Natural killer cell (primary cell): Measurements from ENCODE around the gene PAK6. TPM values are rescaled to one million over a fixed set of nuclear protein-coding genes. Genes with fewer than 3 reads are reported as not detected.

Experiments used
- ATAC-seq, 3 donors: fragments of 150-1000 bp in 2 of 3; fragments of 200-7000 bp in 1 of 3; cut with Tn5 transposase; 1 replicate in 1 of 3; 2 replicates in 2 of 3; pipeline ENCODE4 v1.10.0; 2021; ENCODE audit warnings: mild to moderate bottlenecking in 2 of 3, moderate library complexity in 2 of 3
- DNase-seq, 2 donors: peaks; one replicate each; pipeline versions ENCODE4 v3.0.0 to v3.0.0-alpha.2; 2013 to 2021; ENCODE audit warnings: mixed read lengths in 1 of 2
- H3K27ac ChIP-seq: one replicate; pipeline ENCODE4 v1.5.1; 2013; ENCODE audit warnings: mild to moderate bottlenecking, low read length
- H3K27me3 ChIP-seq: one replicate; pipeline ENCODE4 v1.6.1; 2013; ENCODE audit warnings: low read length; ENCODE audit not compliant: control insufficient read depth, insufficient read depth
- H3K36me3 ChIP-seq: one replicate; pipeline ENCODE4 v1.6.1; 2013; ENCODE audit warnings: low read length; ENCODE audit not compliant: control insufficient read depth, insufficient read depth
- H3K4me1 ChIP-seq: one replicate; pipeline ENCODE4 v1.6.1; 2013; ENCODE audit warnings: low read length; ENCODE audit not compliant: control insufficient read depth, insufficient read depth
- H3K4me3 ChIP-seq: one replicate; pipeline ENCODE4 v1.5.1; 2013; ENCODE audit warnings: low read length
- H3K9me3 ChIP-seq: one replicate; pipeline ENCODE4 v1.6.1; 2013; ENCODE audit warnings: low read length; ENCODE audit not compliant: control insufficient read depth, insufficient read depth
- H3K27ac Mint-ChIP-seq, 2 donors: one replicate each; pipeline ENCODE4 v1.8.0; 2022; ENCODE audit warnings: mild to moderate bottlenecking in 2 of 2, mixed read lengths in 2 of 2, moderate library complexity in 1 of 2
- H3K27me3 Mint-ChIP-seq, 2 donors: one replicate each; pipeline ENCODE4 v1.8.0; 2022; ENCODE audit warnings: low read depth in 2 of 2, mixed read lengths in 2 of 2
- H3K36me3 Mint-ChIP-seq: one replicate; pipeline ENCODE4 v1.8.0; 2022; ENCODE audit warnings: mixed read lengths
- H3K4me1 Mint-ChIP-seq, 2 donors: one replicate each; pipeline ENCODE4 v1.8.0; 2022; ENCODE audit warnings: mixed read lengths in 2 of 2
- H3K4me3 Mint-ChIP-seq: one replicate; pipeline ENCODE4 v1.8.0; 2022; ENCODE audit warnings: mild to moderate bottlenecking, moderate library complexity, mixed read lengths
- H3K9me3 Mint-ChIP-seq, 2 donors: one replicate each; pipeline ENCODE4 v1.8.0; 2022; ENCODE audit warnings: mixed read lengths in 2 of 2
- whole genome bisulfite sequencing: methylation state at CpG from one replicate; pipeline ENCODE4 v1.1.7; 2013; ENCODE audit warnings: missing lambda C conversion rate; ENCODE audit not compliant: insufficient coverage; 5-methylcytosine and 5-hydroxymethylcytosine counted together
- intact Hi-C: fragments of 100-400 bp; cut with micrococcal nuclease; formaldehyde crosslinking; loops from one replicate; pipeline ENCODE4 v1.14.2; 2022
- total RNA-seq, 4 donors: library from RNA; stranded (reverse); fragments of 120-200 nt in 1 of 4; gene quantifications; one replicate each; pipeline versions ENCODE4 v1.2.3 to v1.2.4, GENCODE V29; 2013 to 2022
- TF ChIP-seq, protein P1 (sequence below): fragments of 200-600 bp; IDR thresholded peaks from one replicate; pipeline ENCODE4 v1.8.0; 2022; ENCODE audit warnings: antibody characterized with exemption

PAK6 gene
- total RNA-seq, 3 donors from 2014 or later (not counting 1 experiment from before 2014, with no cell fraction given): 7.6 to 10.9 (median 7.9) TPM

DNA sequence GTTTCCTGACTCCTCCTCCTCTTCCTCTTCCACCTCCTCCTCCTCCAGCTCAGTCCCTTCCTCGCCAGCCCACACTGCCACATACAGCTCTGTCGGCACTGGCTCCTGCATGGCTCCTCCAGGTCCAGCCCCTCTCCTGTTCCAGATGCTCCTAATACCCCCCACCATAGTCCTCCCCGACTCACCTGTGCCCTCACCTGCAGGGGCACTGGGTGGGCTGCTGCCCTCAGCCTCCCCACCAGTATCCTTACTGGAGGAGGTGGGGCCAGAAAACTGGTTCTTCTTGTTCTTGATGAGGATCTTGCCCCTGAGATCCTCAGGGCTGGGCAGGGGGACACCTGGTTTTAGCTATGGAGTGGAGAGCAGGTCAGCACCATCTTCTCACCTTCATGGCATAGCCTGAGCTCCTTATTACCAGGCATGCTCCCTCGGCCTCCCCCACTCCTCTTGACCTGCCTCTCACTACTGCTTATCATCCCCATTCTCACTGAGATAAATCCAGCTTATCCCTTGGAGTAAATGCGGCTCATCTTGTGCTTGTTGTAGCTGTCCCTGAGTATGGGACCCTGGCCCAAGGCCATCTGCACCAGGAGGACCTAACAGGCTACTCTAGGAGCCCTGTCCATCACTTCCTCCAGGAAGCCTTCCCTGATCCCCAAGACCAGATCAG is 57.8 kb downstream of the PAK6 start:
- Histone ChIP-seq H3K9me3 (no peaks in the 10 kb centered on the region), H3K27me3 (no peaks in the 10 kb centered on the region), H3K4me3 (no peak overlapping the region), H3K4me1 (no peaks in the 10 kb centered on the region), H3K27ac (no peak overlapping the region), H3K36me3 (peaks cover 94% of the 10 kb centered on the region)
- 89% methylated on average over 5 of the region's 5 CpGs for WGBS
- TF ChIP-seq, protein P1, sequence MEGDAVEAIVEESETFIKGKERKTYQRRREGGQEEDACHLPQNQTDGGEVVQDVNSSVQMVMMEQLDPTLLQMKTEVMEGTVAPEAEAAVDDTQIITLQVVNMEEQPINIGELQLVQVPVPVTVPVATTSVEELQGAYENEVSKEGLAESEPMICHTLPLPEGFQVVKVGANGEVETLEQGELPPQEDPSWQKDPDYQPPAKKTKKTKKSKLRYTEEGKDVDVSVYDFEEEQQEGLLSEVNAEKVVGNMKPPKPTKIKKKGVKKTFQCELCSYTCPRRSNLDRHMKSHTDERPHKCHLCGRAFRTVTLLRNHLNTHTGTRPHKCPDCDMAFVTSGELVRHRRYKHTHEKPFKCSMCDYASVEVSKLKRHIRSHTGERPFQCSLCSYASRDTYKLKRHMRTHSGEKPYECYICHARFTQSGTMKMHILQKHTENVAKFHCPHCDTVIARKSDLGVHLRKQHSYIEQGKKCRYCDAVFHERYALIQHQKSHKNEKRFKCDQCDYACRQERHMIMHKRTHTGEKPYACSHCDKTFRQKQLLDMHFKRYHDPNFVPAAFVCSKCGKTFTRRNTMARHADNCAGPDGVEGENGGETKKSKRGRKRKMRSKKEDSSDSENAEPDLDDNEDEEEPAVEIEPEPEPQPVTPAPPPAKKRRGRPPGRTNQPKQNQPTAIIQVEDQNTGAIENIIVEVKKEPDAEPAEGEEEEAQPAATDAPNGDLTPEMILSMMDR: no peak
- peaks cover 7 to 19% of the 10 kb centered on the region in 2 donors for H3K4me1 Mint-ChIP-seq
- peaks cover 8% of the 10 kb centered on the region for H3K36me3 Mint-ChIP-seq
- no peak overlapping the region for H3K27ac Mint-ChIP-seq
- no peaks in the 10 kb centered on the region for H3K27me3 Mint-ChIP-seq
- ATAC-seq (no peak), DNase-seq (no peak)
- intact Hi-C loops: no loop called here
- no peaks in the 10 kb centered on the region for H3K9me3 Mint-ChIP-seq
- no peak overlapping the region for H3K4me3 Mint-ChIP-seq

DNA sequence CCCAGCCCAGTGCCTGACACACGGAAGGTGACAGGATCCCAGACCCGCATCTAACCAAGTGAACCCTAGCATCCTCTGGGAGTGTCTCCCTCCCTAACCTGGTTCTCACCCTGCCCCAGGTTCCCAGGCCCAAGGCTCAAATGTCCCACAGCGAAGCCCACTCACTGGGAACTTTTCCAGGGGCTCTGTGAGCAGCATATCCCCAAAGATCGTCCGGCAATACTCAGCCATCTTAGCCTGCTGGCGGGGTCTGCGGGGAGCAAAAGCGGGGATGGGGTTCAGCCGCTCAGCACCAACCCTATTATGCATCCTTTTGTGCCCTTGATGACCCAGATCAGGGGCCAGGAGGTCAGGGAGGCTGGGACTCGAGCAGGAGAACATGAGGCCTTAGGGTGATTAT is 58.5 kb downstream of the PAK6 start:
- H3K27me3 ChIP-seq: no peaks in the 10 kb centered on the region
- H3K36me3 ChIP-seq: peaks cover 93% of the 10 kb centered on the region
- H3K4me1 Mint-ChIP-seq: peaks cover 7 to 19% of the 10 kb centered on the region in 2 donors
- H3K4me3 Mint-ChIP-seq: no peak overlapping the region
- no peaks in the 10 kb centered on the region for H3K4me1 ChIP-seq
- no peak for ATAC-seq
- intact Hi-C loops: no loop called here
- no peaks in the 10 kb centered on the region for H3K9me3 Mint-ChIP-seq
- H3K27ac ChIP-seq: no peak overlapping the region
- H3K36me3 Mint-ChIP-seq: peaks cover 8% of the 10 kb centered on the region
- no peak overlapping the region for H3K4me3 ChIP-seq
- H3K27ac Mint-ChIP-seq: no peak overlapping the region
- DNase-seq: no peak
- TF ChIP-seq, protein P1: no peak
- no peaks in the 10 kb centered on the region for H3K27me3 Mint-ChIP-seq
- no peaks in the 10 kb centered on the region for H3K9me3 ChIP-seq
- WGBS: 98% methylated on average over 10 of the region's 10 CpGs

DNA sequence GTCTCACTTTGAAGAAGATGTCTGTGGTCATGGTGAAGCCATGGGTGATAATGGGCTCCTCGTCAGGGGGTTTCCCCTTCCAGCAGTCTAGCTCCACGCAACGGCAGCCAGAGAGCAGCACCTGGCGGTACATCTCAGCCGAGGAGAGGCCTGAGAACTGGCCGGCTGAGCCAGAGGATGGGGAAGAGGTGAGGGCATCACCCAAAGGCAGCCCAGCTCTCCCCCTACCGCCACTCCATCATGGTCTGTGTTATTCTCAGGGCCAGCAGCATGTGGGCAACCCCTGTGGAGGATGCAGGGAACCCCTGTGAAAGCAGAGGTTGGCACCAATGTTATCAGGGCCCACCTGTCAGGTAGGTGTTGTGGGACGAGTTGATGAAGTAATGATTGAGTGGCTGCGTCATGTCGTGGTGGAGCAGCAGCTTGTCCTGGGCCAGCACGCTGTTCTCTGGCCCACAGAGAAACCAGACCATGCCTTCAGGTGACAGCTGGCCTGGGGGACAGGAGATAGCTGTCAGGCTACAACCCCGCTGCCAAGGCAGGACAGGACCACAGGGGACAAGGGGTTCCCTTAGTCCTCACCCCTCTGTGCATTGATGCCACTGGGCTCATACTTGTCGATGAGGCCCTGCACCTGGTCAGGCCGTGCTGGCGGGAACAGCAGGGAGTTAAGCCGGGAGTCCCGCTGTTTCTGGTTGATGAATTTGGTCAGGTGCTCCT is 59.5 kb downstream of the PAK6 start:
- no peaks in the 10 kb centered on the region for H3K27me3 ChIP-seq
- Mint-ChIP-seq H3K36me3 (peaks cover 8% of the 10 kb centered on the region), H3K27ac (no peak overlapping the region), H3K27me3 (no peaks in the 10 kb centered on the region), H3K9me3 (no peaks in the 10 kb centered on the region), H3K4me1 (peaks cover 9 to 20% of the 10 kb centered on the region in 2 donors), H3K4me3 (no peak overlapping the region)
- H3K27ac ChIP-seq: no peak overlapping the region
- intact Hi-C loops: no loop called here
- DNase-seq (no peak), ATAC-seq (no peak)
- no peak overlapping the region for H3K4me3 ChIP-seq
- 89% methylated on average over 17 of the region's 17 CpGs for WGBS
- TF ChIP-seq, protein P1: no peak
- H3K36me3 ChIP-seq: peaks cover 93% of the 10 kb centered on the region
- H3K9me3 ChIP-seq: no peaks in the 10 kb centered on the region
- H3K4me1 ChIP-seq: peaks cover 3% of the 10 kb centered on the region
